ENCODE results near the gene GPR34.
"Not testable (repeated sequence)": the region's sequence is repeated elsewhere in the genome, so short reads cannot be mapped to it uniquely, and the experiment has no call there.

GPR34 gene

GRCh38 chrX:41688835-41689234 is at the start of gene GPR34:
TSS of gene GPR34 (plus strand) at chrX:41688973. CDS start at chrX:41695634, 6,661 bp downstream.
- no peak for DNase-seq (ENCODE audit: low spot score)

DNA sequence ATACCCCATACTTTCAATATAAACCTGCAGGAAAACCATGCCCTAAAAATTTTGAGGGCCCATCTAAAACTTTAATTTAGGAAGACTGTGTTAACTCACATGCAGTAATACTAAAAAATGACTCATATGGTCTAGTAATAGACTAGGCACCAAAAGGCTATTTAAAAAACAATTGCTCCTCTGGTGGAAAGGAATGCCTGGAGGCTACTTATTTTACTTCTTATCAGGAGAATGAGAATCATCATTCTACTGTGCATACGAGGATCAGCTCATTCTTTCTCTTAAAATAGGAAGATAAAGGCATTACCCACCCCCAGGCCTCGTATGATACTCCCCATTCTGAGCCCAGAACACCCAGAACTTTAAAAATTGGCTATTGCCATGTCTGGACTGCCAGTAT is 42.6 kb upstream of the GPR34 start:
- DNase-seq (ENCODE audit: low spot score) = not testable (repeated sequence)

DNA sequence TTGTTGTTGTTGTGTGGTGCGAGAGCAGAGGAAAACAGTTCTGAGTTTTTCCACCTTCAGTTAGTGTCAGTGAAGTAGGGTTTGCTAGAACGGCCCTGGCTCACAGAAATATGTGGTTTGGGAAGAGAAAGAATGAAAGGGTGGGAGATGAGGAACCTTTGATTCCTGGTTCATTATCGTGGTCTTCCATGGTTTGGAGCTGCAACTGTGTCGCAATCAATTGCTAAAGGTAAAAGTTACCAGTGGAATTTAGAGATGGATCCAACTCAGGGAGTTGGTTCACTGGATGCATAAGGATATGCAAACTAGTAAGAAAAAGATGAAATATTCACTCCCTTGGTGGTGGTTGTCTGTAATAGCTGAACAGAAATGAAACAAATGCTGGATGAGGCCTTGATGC is 35.6 kb upstream of the GPR34 start:
- DNase-seq (ENCODE audit: low spot score) = no peak

- peak; percentile 65 for DNase-seq (ENCODE audit: low spot score)
Measured at GRCh38 chrX:41655101-41655500, 33.7 kb upstream of the GPR34 start.

- no peak for DNase-seq (ENCODE audit: low spot score)
Measured at GRCh38 chrX:41655631-41656030, 33.1 kb upstream of the GPR34 start.

- no peak for DNase-seq (ENCODE audit: low spot score)
Measured at GRCh38 chrX:41661366-41662095, 27.2 kb upstream of the GPR34 start.

GRCh38 chrX:41664375-41664901 is 24.3 kb upstream of the GPR34 start:
- no peak for DNase-seq (ENCODE audit: low spot score)

DNA sequence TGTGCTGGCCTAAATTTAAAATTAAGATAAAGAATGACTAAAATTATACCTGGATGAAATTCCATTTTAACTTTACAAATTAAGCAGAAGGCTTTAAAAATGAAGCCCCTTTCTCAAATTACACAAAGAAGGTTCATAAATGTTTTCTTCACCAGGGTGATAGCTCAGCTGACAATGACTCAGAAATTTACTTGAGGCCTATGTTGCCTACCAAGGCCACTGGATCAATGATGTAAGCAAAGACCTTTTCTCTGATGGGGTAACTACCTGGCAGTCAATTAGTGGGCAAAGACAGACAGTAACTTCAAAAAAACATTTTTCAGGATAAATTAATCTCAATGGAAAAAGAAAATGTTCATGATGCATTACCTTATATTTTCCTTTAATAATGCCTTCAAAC is 23.9 kb upstream of the GPR34 start:
- DNase-seq (ENCODE audit: low spot score) = no peak

- no peak for DNase-seq (ENCODE audit: low spot score)
Measured at GRCh38 chrX:41665686-41666085, 23.1 kb upstream of the GPR34 start.

DNA sequence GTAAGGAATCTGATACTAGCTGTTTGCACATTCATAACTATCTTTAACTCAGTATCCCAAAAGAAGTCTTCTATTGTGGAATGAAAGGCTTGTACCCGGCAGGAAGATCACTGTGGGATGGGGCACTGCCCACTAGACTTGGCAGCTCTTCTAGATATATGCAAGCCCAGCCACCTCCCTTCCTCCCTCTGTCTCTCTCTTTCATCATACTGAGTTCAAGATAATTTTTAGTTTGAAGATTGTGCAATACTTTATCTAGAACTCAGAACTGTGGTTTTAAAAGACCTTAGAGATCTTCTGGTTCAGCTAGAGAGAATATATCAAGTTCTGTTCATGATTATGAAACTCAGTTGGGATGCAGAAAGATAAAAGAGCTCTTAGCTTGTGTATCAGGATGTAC is 22.5 kb upstream of the GPR34 start:
- no peak for DNase-seq (ENCODE audit: low spot score)

- no peak for DNase-seq (ENCODE audit: low spot score)
Measured at GRCh38 chrX:41667631-41668030, 21.1 kb upstream of the GPR34 start.

- no peak for DNase-seq (ENCODE audit: low spot score)
Measured at GRCh38 chrX:41670112-41670511, 18.7 kb upstream of the GPR34 start.

DNA sequence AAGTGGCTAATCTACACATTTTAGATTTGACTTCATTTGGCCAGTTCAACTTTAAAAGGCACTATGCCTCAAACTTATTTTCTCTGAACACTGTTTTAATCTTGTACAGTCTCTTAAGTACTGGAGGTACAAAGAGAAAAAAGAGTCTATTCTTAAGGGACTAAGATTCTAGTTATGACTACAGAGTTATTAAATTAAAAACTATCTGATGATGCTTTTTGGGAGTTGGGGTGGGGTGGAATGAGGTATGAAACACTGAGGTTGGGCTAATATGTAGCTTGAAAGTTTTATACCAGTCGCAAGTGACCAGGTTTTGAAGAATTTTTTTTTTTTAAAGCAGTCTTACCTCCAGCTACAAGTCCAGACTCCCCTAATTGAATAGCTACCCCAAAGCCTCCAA is 17.7 kb upstream of the GPR34 start:
- DNase-seq (ENCODE audit: low spot score) = no peak

DNA sequence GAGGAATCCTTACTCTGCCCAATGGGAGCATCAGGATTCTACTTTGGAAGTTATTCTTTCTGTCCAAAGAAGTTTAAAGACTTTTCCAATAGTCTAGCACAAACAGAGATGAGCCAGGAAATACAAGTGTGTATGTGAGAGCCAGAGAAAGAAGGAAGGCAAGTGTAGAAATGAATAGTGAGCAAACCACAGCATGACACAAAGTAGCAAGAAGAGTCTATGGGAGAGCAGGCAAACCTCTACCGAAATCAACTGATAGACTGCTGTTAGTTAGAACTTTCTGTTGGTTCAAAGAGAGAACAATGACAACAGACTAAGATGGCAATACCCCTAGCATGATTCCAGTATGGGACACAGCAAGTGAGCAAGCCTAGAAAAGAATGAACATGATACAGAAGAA is 16.1 kb upstream of the GPR34 start:
- DNase-seq (ENCODE audit: low spot score) = no peak

DNA sequence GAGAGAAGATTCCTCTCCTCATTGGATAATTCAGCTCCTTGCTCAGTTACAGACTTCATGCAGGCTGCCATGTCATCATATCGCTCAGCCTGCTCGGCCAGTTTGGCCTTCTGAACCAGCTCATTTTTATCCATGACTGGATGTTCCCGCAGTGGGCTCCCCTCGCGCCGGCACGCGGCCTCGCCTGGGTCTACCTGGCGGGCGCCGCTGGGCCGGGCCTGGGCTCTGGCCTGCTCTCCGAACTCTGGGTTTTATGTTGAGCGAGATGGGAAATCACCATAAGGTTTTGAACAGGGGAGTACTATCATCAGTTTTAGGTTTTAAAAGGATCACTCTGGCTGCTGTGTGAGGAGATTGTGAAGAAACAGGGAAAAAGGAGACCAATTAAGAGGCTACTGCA is 12.4 kb upstream of the GPR34 start:
- not testable (repeated sequence) for DNase-seq (ENCODE audit: low spot score)

- DNase-seq (ENCODE audit: low spot score) = no peak
Measured at GRCh38 chrX:41677183-41678060, 11.4 kb upstream of the GPR34 start.

DNA sequence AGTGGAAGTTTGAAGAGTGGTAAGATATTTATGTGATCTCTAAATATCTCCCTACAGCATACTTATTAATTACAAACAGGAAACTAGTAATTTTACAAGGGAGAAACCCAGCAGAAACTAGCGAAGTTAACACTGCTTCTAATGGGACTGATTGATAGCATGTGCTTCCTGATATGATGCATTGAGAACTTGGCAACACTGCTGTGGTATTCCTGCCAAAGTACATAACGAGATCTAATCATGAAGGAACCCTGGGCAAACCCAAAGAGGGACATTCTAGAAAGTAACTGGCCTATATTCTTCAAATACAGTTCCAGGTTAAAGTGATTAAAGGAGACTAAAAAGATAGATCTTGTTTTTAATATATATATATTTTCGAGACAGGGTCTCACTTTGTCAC is 4.6 kb upstream of the GPR34 start:
- DNase-seq (ENCODE audit: low spot score) = peak; percentile 17

GRCh38 chrX:41684940-41685339 is 3.8 kb upstream of the GPR34 start:
- no peak for DNase-seq (ENCODE audit: low spot score)

GRCh38 chrX:41686788-41687187 is 2.0 kb upstream of the GPR34 start:
- no peak for DNase-seq (ENCODE audit: low spot score)

- no peak for DNase-seq (ENCODE audit: low spot score)
Measured at GRCh38 chrX:41688156-41688555, 617 bp upstream of the GPR34 start.

- no peak for DNase-seq (ENCODE audit: low spot score)
Measured at GRCh38 chrX:41689711-41690110, 938 bp downstream of the GPR34 start.

GRCh38 chrX:41692162-41692749 is 3.5 kb downstream of the GPR34 start:
- DNase-seq (ENCODE audit: low spot score) = no peak

DNA sequence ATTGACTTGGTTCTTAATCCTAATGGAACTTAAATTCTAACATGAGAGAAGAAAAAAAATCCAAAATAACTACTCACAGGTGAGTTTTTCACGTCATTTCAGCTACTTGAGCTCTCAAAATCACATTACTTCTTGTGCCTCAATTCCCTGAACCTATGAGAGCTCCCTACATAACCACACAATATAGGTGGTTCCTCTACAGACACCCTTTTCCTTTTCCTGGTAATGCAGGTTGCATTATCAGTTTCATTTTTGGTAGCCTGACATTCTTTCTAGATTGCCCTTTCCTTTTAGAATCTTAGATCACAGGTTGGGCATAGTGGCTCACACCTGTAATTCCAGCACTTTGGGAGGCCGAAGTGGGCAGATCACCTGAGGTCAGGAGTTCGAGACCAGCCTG is 4.3 kb downstream of the GPR34 start:
- DNase-seq (ENCODE audit: low spot score) = no peak
